HG03045 (cell line): ENCODE data around the gene STAT5A.
"Not testable (repeated sequence)": the region's sequence is repeated elsewhere in the genome, so short reads cannot be mapped to it uniquely, and the experiment has no call there.

ENCODE experiments used
- ATAC-seq: cut with Tn5 transposase; IDR thresholded peaks from one replicate; pipeline ENCODE4 v1.9.1; 2021; ENCODE audit warnings: mild to moderate bottlenecking, moderate library complexity; ENCODE audit not compliant: unreplicated experiment

Gene STAT5A

DNA sequence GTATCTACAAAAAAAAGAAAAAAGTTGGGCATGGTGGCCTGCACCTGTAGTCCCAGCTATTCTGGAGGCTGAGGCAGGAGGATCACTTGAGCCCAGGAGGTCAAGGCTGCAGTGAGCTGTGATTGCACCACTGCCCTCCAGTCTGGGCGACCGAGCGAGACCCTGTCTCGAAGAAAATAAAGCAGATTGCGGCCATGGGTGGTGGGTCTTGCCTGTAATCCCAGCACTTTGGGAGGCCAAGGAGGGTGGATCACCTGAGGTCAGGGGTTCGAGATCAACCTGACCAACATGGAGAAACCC lies 16.7 kb downstream of the STAT5A start:
- ATAC-seq, result not testable (repeated sequence)

DNA sequence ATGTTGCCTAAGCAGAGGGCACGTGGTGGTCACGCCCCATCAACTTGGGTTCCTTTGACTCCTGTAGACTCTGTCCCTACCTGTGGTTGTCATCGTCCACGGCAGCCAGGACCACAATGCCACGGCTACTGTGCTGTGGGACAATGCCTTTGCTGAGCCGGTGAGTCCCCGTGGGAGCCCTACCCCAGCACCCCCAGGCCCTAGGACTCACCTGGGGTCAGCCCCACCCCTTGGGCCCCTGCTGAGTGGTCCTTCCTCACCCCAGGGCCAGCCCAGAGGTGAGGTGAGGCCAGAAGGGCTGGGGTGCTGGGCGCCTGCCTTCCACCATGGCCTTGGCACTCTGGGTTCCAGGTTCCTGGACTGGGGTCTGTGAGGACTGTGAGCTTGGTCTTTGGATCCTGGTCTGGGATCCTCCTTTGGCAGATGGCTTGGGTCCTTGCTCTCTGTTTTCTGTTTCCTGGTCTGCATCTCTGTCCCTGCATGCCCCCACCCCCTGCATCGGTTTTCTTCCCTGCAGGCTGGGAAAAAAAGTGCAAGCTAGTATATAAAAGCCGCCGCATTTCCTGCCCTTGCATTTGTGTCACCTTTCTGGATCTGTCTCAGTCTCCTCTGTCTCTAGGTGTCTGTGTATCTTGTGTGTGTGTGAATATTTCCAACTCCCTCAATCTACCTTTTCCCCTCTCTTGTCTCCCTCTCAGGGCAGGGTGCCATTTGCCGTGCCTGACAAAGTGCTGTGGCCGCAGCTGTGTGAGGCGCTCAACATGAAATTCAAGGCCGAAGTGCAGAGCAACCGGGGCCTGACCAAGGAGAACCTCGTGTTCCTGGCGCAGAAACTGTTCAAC lies 17.5 kb downstream of the STAT5A start:
- no peak for ATAC-seq

DNA sequence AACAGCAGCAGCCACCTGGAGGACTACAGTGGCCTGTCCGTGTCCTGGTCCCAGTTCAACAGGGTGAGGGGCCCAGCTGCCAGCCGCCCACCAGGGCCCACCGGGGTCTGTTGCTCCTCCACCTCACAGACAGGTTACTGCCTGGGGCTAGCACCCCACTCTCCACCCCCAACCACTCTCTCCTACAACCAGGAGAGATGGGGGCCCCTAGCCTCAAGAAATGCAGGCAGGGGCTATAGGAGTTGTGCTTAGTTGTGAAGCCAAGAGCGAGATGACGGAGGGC lies 18.0 kb downstream of the STAT5A start:
- ATAC-seq, result no peak

DNA sequence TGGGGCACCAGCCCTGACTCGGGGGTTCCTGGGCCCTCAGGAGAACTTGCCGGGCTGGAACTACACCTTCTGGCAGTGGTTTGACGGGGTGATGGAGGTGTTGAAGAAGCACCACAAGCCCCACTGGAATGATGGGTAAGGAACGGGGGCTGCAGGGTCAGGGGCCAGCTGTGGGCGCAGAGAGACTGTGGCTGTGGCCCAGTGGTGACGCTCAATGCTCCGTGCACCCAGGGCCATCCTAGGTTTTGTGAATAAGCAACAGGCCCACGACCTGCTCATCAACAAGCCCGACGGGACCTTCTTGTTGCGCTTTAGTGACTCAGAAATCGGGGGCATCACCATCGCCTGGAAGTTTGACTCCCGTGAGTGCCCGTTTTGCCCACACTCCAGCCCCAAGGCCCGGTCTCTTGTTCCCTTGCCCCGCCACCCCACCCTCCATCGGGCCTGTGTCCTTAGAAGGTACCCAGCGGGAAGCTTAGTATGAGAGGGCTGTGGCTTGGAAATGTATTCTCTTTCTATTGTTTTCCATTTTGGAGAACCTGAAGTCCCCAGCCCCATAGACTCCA lies 19.1 kb downstream of the STAT5A start:
- ATAC-seq, result no peak

DNA sequence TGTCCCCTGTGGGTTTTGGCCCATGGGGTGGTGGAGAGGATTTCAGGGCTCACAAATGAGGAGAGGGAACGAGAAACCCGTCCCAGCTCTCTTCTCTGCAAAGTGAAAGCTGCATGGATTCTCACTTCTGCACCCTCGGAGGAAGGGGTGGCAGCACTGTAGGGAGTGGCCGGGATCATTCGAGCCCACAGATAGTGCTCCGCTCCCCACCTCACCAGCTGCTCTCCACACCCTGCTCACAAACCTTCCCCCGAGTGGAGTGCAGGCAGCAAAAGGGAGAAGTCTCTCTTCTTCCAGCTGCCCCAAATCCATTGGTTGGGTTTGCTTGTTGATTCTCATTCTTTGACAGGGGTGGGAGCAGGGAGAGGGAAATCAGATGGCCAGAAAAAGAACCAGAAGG lies 20.1 kb downstream of the STAT5A start:
- ATAC-seq, result no peak

DNA sequence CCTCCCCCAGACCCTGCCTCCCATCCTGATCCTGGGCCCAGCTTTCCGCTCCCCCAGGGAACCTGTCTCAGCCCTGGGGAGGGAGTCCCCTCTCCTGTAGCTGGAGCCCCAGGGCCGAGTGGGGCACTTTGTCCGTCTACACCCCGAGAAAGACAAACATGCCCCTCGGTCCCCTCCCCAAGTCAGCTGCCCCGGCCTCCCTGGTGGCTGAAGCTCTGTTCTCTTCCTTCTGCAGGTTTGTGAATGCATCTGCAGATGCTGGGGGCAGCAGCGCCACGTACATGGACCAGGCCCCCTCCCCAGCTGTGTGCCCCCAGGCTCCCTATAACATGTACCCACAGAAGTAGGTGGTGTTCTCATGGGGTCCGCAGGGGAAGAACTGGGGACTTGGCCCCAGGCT lies 20.8 kb downstream of the STAT5A start:
- ATAC-seq, result no peak

DNA sequence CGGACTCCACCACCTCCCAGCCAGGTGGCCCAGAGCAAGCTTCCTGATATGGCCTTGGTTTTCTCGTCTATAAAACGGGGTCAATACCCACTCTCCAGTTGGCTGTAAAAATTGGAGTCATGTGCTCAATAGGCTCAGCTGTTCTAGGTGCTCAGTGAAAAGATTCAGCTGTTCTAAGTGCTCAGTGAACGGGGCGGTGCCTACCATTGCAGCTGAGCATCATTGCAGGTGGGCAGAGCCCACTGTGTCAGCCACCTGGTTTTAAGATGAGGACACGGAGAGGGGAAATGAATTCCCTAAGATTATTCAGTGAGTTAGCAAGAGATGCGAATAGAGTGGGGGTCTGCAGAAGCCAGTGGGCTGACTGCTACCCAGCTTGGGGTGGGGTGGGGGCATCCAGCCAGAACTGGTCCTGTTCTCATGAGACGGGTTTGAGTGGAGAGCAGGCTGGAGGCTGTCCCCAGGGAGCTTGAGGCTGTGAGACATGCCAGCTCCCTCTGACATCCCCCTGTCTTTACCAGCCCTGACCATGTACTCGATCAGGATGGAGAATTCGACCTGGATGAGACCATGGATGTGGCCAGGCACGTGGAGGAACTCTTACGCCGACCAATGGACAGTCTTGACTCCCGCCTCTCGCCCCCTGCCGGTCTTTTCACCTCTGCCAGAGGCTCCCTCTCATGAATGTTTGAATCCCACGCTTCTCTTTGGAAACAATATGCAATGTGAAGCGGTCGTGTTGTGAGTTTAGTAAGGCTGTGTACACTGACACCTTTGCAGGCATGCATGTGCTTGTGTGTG lies 21.9 kb downstream of the STAT5A start:
- no peak for ATAC-seq

DNA sequence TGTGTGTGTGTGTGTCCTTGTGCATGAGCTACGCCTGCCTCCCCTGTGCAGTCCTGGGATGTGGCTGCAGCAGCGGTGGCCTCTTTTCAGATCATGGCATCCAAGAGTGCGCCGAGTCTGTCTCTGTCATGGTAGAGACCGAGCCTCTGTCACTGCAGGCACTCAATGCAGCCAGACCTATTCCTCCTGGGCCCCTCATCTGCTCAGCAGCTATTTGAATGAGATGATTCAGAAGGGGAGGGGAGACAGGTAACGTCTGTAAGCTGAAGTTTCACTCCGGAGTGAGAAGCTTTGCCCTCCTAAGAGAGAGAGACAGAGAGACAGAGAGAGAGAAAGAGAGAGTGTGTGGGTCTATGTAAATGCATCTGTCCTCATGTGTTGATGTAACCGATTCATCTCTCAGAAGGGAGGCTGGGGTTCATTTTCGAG lies 22.5 kb downstream of the STAT5A start:
- ATAC-seq, result no peak

DNA sequence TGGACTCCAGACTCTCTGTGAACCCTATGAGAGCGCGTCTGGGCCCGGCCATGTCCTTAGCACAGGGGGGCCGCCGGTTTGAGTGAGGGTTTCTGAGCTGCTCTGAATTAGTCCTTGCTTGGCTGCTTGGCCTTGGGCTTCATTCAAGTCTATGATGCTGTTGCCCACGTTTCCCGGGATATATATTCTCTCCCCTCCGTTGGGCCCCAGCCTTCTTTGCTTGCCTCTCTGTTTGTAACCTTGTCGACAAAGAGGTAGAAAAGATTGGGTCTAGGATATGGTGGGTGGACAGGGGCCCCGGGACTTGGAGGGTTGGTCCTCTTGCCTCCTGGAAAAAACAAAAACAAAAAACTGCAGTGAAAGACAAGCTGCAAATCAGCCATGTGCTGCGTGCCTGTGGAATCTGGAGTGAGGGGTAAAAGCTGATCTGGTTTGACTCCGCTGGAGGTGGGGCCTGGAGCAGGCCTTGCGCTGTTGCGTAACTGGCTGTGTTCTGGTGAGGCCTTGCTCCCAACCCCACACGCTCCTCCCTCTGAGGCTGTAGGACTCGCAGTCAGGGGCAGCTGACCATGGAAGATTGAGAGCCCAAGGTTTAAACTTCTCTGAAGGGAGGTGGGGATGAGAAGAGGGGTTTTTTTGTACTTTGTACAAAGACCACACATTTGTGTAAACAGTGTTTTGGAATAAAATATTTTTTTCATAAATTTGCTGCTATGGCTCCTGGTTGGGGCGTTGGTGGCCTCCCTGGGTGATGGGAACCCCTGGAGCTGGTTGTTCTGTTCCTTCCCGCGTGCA lies 23.1 kb downstream of the STAT5A start:
- no peak for ATAC-seq

DNA sequence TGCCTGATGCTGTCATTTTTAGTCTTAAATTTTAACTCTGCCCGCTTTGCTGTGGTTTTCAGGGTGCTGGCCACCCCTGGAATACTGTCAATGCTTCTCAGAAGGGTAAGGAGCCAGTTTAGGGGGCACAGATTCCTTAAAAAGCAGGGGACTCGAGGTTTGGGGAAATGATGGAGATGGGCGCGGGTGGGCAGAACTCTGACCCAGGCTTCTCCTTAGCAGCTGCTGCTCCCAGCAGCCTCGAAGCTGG lies 23.7 kb downstream of the STAT5A start:
- no peak for ATAC-seq

DNA sequence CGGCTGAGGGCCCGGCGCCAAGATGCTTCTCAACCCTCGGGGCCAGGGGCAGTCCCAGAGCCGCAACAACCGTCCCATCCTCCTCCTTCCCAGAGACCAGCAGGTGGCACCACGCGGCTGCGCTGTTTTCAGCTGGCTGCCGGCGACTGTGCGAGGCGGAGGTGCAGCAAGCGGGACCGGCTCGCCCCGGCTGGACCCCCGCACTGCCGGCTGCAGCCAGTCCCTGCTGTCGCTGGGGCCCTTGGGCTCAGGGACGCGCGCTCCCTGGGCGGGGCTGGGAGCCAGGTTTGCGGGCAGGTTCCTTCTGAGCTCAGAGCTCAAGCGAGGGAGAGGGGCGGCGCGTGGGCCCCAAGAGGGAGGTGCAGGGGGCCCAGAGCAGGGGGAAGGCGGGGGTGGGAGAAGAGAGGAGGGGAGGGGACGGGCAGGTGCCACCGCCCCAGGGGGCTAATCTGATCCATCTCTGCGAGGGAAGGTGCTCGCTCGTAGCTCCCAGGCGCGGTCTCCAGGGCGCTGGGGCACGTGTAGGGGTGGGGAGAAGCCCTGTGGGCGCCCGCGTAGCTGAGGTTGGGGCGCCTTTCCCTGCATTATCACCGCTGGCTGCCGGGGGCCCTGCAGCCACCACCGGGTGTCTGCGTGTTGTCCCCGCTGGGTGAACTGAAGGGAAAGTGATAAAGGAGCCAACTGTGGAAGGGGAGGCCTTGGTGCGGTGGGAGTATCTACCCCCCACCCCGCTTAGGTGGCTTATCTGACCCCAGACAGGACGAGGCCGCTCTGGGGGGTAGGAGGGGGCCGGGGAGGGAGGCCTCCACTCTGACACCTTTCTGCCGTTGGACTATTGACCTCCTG lies 24.2 kb downstream of the STAT5A start:
- ATAC-seq, result no peak

DNA sequence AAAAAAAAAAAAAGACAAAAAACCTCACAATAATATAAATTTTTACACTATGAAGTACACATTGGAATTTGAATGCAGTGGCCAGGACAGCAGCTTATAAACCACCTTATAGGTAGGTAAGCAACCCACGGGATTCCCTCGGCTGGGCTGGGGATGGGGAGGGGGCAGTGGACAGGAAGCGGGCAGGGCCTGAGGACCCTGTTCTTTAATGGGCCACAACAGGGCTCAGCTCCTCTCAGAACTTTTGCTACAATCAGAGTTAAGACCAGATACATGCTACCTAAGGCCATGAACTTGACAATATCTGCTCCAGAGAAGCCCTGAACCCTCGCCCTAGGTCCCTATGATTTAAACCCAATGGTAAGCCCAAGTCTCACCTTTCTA lies 25.1 kb downstream of the STAT5A start:
- ATAC-seq, result no peak

DNA sequence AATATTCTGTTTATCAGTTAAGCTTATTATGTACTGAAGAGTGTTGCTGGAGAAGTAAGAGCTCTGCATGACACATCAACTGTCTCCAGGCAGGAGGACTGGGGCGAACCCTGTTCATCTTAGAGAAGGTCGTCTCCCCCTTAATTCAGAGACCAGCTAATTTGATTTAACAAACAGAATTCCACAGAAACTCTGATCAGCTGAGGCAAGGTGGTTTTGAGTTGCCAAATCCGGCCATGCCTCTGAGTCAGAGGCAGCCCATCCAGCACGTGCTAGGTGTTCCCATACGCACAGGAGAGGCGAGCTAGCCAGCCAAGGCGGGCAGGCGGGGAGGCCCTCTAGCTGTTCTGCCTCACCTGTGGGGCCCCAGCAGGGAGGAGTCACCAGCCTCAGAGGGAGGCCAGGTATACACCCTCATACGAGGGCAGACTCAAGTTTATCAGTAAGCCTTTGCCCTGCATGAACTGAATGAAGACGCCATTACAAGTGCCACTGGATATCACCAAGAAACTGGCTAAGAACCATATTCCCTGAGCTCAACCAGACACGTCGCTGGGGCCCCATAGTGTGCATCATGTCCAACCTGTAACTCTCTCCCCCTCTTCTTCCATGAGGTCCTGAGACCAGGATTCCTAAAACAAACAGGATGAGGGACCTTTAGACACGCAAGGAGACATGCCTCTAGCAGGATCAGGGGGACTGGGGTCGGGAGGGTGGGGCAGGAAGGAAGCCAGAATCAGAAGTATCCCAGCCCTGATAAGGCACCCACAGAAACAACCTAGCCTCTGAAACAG lies 25.7 kb downstream of the STAT5A start:
- no peak for ATAC-seq

DNA sequence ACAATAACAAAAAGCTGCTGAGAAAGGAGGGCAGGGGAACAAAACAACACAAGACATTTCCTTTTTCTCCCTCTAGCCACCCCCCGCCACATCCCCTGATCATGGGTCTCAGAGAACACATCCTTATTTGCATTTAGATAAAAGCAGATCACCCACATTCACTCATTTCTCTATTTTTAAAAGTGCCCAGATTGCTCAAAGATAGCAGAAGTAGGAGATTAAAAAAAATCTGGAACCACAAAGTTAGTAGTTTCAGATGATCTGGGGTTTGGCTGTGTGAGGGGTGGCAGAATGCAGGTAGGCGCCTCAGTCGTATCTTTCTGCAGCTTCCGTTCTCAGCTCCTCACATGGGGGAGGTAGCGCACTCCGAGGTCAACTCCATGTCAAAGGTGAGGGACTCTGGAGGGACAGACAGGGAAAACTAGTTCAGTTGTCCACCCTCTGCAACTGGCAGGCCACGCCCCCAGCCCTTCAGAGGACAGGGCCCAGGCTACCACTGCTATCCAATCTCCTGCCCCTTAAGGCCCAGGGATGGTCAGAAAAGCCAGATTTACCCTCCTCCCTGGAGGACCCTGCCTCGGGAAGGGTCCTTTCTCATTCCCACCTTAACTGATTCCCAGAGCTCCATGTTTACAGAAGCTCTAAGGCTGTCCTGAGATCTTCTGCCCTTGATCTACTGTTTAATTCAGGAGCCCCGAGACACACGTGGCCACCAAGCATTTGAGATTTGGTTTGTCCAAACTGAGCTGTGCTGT lies 27.3 kb downstream of the STAT5A start:
- ATAC-seq, result no peak

DNA sequence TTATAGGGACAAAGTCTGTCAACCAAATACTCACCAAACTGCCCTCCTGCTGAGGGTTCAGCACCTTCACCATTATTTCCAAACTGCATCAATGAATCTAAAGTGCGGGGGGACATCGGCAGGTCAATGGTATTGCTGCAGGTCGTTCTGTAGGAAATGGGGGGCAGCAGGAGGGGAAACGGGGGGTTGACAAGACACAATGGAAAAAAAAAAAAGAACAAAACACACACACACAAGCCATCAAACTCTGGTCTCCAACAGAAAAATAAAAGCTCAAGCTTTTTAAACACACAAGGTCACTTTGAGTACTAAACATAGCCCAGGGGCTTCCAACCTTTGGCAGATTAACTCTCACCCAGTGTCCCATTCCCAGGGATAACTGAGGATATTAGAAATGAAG lies 28.5 kb downstream of the STAT5A start:
- no peak for ATAC-seq

DNA sequence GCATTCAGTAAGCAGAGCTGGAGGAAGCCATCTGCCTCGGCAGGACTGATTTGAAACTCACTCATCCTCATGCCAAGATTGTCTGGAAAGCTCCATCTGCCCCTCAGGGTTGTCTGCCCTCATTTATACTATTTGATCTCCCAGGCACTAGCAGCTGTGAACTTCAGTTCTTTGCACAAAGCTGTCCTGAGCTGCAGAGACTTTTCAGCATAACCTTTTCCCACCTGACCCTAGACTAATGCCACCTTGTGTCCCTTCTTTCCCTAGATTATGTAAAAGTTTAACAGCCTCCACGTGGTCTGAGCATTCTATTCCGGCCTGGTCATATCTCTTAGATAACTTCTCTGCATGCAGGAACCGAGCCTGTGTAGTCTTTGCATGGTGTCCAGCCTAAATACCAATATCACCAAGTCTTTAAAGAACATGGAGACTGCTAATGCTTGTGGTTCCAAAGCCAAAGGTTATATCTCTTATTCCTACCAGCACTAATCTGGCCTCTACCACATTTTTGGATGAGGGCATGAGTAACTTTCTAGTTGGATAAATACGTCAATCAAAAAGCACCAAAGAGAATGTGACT lies 29.1 kb downstream of the STAT5A start:
- ATAC-seq, result no peak

DNA sequence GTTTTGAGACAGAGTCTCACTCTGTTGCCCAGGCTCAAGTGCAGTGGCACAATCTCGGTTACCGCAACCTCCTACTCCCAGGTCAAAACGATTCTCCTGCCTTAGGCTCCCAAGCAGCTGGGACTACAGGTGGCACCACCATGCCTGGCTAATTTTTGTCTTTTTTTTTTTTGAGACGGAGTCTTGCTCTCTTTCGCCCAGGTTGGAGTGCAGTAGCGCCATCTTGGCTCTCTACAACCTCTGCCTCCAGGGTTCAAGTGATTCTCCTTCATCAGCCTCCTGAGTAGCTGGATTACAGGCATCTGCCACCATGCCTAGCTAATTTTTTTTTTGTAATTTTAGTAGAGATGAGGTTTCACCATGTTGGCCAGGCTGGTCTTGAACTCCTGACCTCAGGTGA lies 29.7 kb downstream of the STAT5A start:
- not testable (repeated sequence) for ATAC-seq

DNA sequence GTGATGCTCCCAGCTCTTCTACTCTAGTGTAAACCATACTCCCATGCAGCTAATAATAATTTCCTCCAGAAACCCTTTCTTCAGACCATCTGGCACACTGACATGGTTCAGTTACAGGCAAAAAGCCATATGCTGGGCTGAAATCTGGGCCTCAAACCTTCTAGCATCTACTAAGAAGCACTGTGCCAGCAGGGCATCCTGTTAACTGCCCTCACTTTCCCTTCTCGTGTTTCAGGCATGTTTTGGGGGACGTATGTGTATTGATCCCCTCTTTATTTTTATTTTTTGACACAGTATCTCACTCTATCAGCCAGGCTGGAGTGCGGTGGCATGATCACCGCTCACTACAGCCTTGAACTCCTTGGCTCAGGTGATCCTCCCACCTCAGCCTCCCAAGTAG lies 33.3 kb downstream of the STAT5A start:
- no peak for ATAC-seq
